ENCODE results near the gene PHB1. TPM values are rescaled to one million over a fixed set of nuclear protein-coding genes. Genes with fewer than 3 reads are reported as not detected.

Gene PHB1
- total and polyA plus RNA-seq, 2 of the 8 experiments (the other 6 are each of a cell fraction or from before 2014, with no cell fraction given) = 386 to 597 TPM

GRCh38 chr17:49445591-49445990 is 30.9 kb upstream of the PHB1 start:
- H2BK12ac ChIP-seq (ENCODE audit: low read depth, low read length) = no peak overlapping the region
- no peak overlapping the region for H3K9ac ChIP-seq (replicated peaks in 1 of 4; ENCODE audit: extremely low read depth in 1 of 4, low read depth in 3 of 4, low read length in 3 of 4)
- H3K4me2 ChIP-seq (ENCODE audit: insufficient read depth in 1 of 2, low read depth in 2 of 2, low read length in 2 of 2) = no peak overlapping the region
- H3K27me3 ChIP-seq (replicated peaks in 1 of 4; ENCODE audit: control insufficient read depth in 3 of 4, extremely low read depth in 1 of 4, insufficient read depth in 3 of 4, low read length in 3 of 4) = no peaks in the 10 kb centered on the region; a peak in 1 of 7 replicates
- TF ChIP-seq PHF8 (conservative IDR thresholded peaks at IDR 0.05; ENCODE audit: low read depth, low read length) (no peak), ASH2L (IDR thresholded peaks at IDR 0.05; ENCODE audit: low read length) (no peak), NANOG (IDR thresholded peaks at IDR 0.05; ENCODE audit: insufficient read depth, low read depth, low read length, poor library complexity, severe bottlenecking) (no peak), TAF1 (IDR thresholded peaks at IDR 0.05; ENCODE audit: low read depth, low read length) (no peak), RXRA (IDR thresholded peaks at IDR 0.05; ENCODE audit: insufficient read depth, low read depth, low read length) (no peak)
- TF ChIP-seq, protein P1, sequence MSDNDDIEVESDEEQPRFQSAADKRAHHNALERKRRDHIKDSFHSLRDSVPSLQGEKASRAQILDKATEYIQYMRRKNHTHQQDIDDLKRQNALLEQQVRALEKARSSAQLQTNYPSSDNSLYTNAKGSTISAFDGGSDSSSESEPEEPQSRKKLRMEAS (IDR thresholded peaks at IDR 0.05) = no peak
- no peak overlapping the region for H4K5ac ChIP-seq (ENCODE audit: insufficient read length, low read depth, low read length)
- H4K8ac ChIP-seq (ENCODE audit: extremely low read depth, insufficient read depth, low read length) = no peak overlapping the region
- no peak overlapping the region for H3K23ac ChIP-seq (ENCODE audit: insufficient read length)
- ChIA-PET CTCF (ENCODE audit: partially characterized antibody) (interaction anchor here (0.7 to 3.1 kb wide), 5 partner anchors 12 to 135 kb away, joined by 3 to 16 read pairs (median 3); no protein-coding TSS in a partner anchor), POLR2A (ENCODE audit: partially characterized antibody) (interaction anchor here (1.3 to 1.9 kb wide), 2 partner anchors 12 to 15 kb away, joined by 3 to 4 read pairs; no protein-coding TSS in a partner anchor)
- no peak overlapping the region for H3K27ac ChIP-seq (ENCODE audit: low read depth, low read length)
- H2BK20ac ChIP-seq (ENCODE audit: low read length) = no peak overlapping the region
- no peaks in the 10 kb centered on the region for H3K79me2 ChIP-seq (ENCODE audit: control insufficient read depth in 1 of 2, insufficient read depth in 2 of 2, low read length in 2 of 2)
- H3K18ac ChIP-seq (ENCODE audit: extremely low read depth, low read length) = no peak overlapping the region
- FAIRE-seq = no peak
- WGBS, 2 experiments (ENCODE audit: extremely low coverage in 1 of 2, insufficient coverage in 1 of 2, insufficient read length in 1 of 2, insufficient replicate concordance in 2 of 2, low coverage in 1 of 2, low lambda C conversion rate in 2 of 2, missing lambda C conversion rate in 1 of 2) = 83% methylated on average over 7 of the region's 7 CpGs; no CpG with 5 or more reads in 1 of the 2 experiments
- no peak overlapping the region for H3K14ac ChIP-seq (ENCODE audit: insufficient read length)
- H3K79me1 ChIP-seq (ENCODE audit: low read depth, low read length) = no peaks in the 10 kb centered on the region
- no peak overlapping the region for H3K4ac ChIP-seq (replicated peaks; ENCODE audit: insufficient read length, low read depth, low read length)
- H3K4me3 ChIP-seq (ENCODE audit: extremely low read depth in 1 of 4, insufficient read depth in 2 of 4, low read depth in 3 of 4, low read length in 4 of 4) = no peak overlapping the region
- H2BK15ac ChIP-seq (ENCODE audit: low read length) = no peak overlapping the region
- no peak for DNase-seq (ENCODE audit: low read depth in 1 of 2, low spot score in 2 of 2)
- H3K56ac ChIP-seq (replicated peaks; ENCODE audit: insufficient read length, low read depth, low read length) = no peak overlapping the region
- H3K9me3 ChIP-seq (ENCODE audit: insufficient read depth in 2 of 2, low read depth in 1 of 2, low read length in 1 of 2) = no peaks in the 10 kb centered on the region
- no peak overlapping the region for H2AFZ ChIP-seq (ENCODE audit: low read length)
- no peaks in the 10 kb centered on the region for H4K20me1 ChIP-seq (replicated peaks in 1 of 2; ENCODE audit: control insufficient read depth in 1 of 2, insufficient read depth in 2 of 2, low read length in 2 of 2)
- no peak overlapping the region for H2BK120ac ChIP-seq (replicated peaks; ENCODE audit: low read depth, low read length)
- no peaks in the 10 kb centered on the region for H3K36me3 ChIP-seq (ENCODE audit: control insufficient read depth in 2 of 4, insufficient read depth in 4 of 4, low read length in 3 of 4)
- no peak overlapping the region for H2BK5ac ChIP-seq (ENCODE audit: low read depth, low read length)
- H3K23me2 ChIP-seq (ENCODE audit: low read depth, low read length) = no peaks in the 10 kb centered on the region
- H3K4me1 ChIP-seq (replicated peaks in 1 of 4; ENCODE audit: control insufficient read depth in 3 of 4, insufficient read depth in 4 of 4, low read length in 3 of 4) = peaks cover 0 to 1% (median 0%) of the 10 kb centered on the region in 4 experiments; a peak in 1 of 7 replicates
- no peak overlapping the region for H4K91ac ChIP-seq (replicated peaks; ENCODE audit: insufficient read length, low read length)
- no peak overlapping the region for H2AK5ac ChIP-seq (ENCODE audit: low read depth, low read length)
